ENCODE data around the gene PMM1.
"Not testable (repeated sequence)": the region's sequence is repeated elsewhere in the genome, so short reads cannot be mapped to it uniquely, and the experiment has no call there.

PMM1 gene

GRCh38 chr22:41598081-41598480 is 8.4 kb upstream of the PMM1 start:
- no peak for DNase-seq

- no peak for DNase-seq
These were observed 8.0 kb upstream of the PMM1 start for GRCh38 chr22:41597635-41597953.

- peak; percentile 39 for DNase-seq
These were observed 7.4 kb upstream of the PMM1 start for GRCh38 chr22:41596776-41597634.

- no peak for DNase-seq
These were observed 6.1 kb upstream of the PMM1 start for GRCh38 chr22:41595703-41596102.

GRCh38 chr22:41593336-41593960 is 3.8 kb upstream of the PMM1 start:
- DNase-seq: not testable (repeated sequence)

- no peak for DNase-seq
These were observed 2.3 kb downstream of the PMM1 start for GRCh38 chr22:41587347-41587723.

GRCh38 chr22:41585898-41586297 is 3.7 kb downstream of the PMM1 start:
- DNase-seq: no peak

- no peak for DNase-seq
These were observed 4.8 kb downstream of the PMM1 start for GRCh38 chr22:41584881-41585280.

GRCh38 chr22:41582694-41583093 is 6.9 kb downstream of the PMM1 start:
- no peak for DNase-seq

GRCh38 chr22:41579997-41580355 is 9.7 kb downstream of the PMM1 start:
- no peak for DNase-seq

- no peak for DNase-seq
These were observed 10.2 kb downstream of the PMM1 start for GRCh38 chr22:41579297-41579996.

- no peak for DNase-seq
These were observed 10.8 kb downstream of the PMM1 start for GRCh38 chr22:41578818-41579217.

GRCh38 chr22:41578114-41578513 is 11.5 kb downstream of the PMM1 start:
- no peak for DNase-seq

- DNase-seq: no peak
These were observed 12.8 kb downstream of the PMM1 start for GRCh38 chr22:41576877-41577276.

GRCh38 chr22:41575533-41575932 is 14.1 kb downstream of the PMM1 start:
- no peak for DNase-seq

GRCh38 chr22:41574847-41575381 is 14.7 kb downstream of the PMM1 start:
- no peak for DNase-seq

- DNase-seq: no peak
These were observed 16.0 kb downstream of the PMM1 start for GRCh38 chr22:41573677-41574076.

- not testable (repeated sequence) for DNase-seq
These were observed 17.3 kb downstream of the PMM1 start for GRCh38 chr22:41572305-41572704.

- DNase-seq: no peak
These were observed 17.9 kb downstream of the PMM1 start for GRCh38 chr22:41571786-41572185.

- no peak for DNase-seq
These were observed 19.4 kb downstream of the PMM1 start for GRCh38 chr22:41570221-41570620.

- DNase-seq: no peak
These were observed 20.8 kb downstream of the PMM1 start for GRCh38 chr22:41568811-41569210.

GRCh38 chr22:41567512-41567768 is 22.2 kb downstream of the PMM1 start:
- no peak for DNase-seq

- DNase-seq: no peak
These were observed 24.1 kb downstream of the PMM1 start for GRCh38 chr22:41565403-41566054.
